GM18858 (cell line): ENCODE results near the gene TMEM270.
"Not testable (repeated sequence)": the region's sequence is repeated elsewhere in the genome, so short reads cannot be mapped to it uniquely, and the experiment has no call there.

Experiments
- ATAC-seq: cut with Tn5 transposase; IDR thresholded peaks from one replicate; pipeline ENCODE4 v1.9.1; 2021; ENCODE audit not compliant: unreplicated experiment

The TMEM270 gene

DNA sequence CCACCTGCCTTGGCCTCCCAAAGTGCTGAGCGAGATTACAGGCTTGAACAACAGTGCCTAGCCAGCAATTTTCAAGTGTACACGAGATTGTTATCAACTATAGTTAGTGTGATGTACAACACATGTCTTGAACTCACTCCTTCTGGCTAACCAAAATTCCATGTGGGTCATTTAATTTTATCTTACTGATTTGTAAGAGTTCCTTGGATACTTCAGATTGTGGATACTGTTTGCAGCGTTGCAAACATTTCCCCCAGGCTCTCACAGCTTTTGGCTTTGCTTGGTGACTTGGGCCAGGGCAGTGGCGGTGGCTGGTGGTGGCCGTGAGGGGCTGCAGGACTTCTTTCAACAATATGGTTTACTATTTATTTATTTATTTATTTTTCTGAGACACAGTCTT is 8.5 kb upstream of the TMEM270 start:
- ATAC-seq, result no peak

DNA sequence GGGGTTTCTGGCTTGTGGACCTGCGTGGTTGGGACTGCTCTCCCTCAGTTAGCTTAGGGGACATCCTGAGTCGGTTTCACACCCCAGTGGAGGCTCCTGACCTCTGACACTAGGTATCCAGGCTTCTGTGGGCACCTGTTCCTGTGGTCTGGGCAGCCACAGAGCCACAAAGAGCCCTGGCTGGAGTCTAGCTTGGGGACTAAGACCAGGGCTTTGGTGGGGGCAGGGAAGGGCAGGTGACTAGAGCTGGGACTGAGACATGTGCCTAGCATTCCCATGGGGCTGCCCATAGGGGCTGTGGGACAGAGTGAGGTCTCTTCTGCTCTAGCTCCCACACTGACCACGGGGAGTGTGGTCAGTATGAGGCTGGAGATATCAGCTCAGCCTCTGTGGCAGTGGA is 4.0 kb upstream of the TMEM270 start:
- ATAC-seq, result no peak

DNA sequence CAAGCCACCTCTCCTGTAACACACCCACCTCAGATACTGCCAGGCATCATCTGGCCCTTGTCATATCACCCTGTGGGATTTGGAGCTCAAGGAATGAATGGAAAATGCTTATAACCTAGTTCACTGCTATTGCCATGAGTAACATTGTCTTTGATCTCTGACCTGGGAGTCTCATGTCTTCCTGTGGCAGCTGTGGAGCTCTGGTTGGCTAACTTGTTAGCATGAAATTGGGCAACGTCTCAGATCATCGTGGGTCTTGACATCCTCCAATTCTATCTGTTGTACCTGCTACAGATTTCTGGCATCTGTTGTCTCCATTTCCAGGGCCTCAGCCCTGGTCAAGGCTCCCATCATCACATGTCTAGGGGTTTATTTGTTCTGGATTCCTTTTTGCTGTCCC is 2.2 kb upstream of the TMEM270 start:
- no peak for ATAC-seq

DNA sequence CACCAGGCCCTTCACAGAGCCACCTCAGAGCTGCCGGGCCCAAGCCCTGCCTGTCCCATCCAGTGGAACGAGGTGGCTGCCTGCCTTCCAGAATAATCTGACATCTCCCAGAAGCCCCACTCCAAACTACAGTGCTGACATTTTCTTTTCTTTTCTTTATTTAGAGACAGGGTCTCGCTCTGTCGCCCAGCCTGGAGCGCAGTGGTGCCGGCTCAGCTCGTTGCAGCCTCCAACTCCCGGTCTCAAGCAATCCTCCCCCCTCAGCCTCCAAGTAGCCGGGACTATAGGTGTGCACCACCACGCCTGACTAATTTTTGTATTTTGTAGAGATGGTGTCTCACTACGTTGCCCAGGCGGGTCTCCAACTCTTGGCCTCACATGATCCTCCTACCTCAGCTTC is 346 bp downstream of the TMEM270 start:
- no peak for ATAC-seq

DNA sequence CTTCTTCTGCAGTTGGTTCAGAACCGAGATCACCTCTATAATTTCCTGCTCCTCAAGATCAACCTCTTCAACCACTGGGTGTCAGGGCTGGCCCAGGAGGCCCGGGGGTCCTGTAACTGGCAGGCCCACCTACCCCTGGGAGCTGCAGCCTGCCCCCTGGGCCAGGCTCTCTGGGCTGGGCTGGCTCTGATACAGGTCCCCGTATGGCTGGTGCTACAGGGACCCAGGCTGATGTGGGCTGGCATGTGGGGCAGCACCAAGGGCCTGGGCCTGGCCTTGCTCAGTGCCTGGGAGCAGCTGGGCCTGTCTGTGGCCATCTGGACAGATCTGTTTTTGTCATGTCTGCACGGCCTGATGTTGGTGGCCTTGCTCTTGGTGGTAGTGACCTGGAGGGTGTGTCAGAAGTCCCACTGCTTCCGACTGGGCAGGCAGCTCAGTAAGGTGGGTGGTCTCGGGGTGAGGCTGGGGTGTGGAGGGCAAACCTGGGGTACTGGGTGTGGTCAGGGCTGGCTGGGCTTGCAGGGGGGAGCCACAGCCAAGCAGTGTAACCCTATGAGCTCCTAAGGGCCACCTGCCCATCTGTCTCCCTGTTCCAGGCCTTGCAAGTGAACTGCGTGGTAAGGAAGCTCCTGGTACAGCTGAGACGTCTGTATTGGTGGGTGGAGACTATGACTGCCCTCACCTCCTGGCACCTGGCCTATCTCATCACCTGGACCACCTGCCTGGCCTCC is 4.2 kb downstream of the TMEM270 start:
- ATAC-seq, result no peak

DNA sequence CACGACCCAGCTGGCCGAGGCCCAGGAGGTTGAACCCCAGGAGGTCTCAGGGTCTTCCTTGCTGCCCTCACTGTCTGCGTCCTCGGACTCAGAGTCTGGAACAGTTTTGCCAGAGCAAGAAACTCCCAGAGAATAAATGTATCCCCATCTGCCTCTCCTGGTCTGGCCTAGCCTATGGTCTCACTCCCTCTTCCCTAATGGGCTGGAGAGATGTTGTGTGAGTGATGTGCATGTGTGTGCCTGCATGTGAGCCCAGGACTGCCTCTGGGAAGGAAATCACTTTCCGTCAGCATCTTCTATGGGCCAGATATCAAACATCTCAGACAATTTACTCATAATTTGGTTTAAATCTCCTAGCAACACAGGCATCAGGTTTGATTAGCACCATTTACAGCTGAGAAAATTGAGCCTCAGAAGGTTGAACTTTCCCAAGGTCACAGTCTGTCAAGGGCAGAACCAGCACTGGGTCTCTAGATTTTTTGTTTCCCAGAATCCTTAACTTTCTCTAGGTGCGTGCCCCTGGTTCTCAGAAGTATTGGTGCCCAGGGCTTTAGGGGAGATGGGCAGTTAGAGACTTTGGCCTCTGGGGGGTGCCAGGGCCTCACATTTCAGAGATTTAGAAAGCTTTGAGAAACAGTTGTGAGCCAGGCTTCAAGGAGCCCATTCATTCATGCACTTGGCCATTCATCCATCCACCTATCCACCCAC is 4.9 kb downstream of the TMEM270 start:
- no peak for ATAC-seq

DNA sequence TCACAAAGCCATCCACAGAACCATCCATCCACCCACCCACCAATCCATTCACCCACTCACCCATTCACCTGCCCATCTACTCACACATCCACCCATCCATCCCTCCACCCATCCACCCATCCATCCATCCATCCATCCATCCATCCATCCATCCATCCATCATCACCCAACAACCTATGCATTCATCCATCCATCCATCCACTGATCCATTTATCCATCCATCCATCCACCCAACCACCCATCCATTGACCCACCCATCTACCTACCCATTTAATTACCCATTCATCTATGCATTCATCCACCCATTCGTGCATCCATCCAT is 5.4 kb downstream of the TMEM270 start:
- ATAC-seq, result no peak

DNA sequence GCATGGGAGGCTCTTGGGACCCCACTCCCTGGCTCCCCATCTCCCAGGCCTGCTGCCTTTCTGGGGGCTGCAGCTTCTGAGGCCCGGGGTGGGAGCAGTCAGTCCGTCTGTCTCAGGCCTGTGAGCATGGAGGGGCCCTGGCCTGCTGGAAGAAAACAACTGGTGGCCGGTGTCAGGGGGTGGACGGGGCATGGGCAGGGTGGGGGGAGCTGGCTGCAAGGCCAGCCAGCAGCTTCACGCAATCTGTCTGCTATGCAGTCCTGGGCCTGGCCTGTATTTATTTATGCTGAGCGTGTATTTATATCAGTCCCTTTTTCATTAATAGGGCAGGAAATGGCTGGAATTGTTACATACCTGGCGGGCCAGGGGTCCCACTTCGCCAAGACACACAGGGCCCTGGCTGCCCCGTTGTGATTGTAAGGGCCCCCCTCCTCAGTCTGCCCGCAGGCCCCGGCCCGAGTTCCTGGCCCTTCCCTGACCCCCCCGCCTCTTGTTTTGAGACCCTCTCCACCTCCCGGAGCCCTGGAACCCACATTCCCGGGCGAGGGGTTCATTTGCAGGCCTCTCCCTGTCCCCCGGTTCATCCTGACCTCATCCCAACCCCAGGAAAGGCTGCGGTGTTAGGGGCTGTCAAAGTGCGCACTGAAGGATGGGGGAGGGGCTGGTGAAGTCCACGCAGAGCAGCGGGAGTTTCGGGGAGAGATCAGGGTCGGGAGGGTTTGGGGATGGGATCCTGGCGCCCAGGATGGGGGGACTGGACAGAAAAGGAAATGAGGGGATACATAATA is 8.2 kb downstream of the TMEM270 start:
- no peak for ATAC-seq

DNA sequence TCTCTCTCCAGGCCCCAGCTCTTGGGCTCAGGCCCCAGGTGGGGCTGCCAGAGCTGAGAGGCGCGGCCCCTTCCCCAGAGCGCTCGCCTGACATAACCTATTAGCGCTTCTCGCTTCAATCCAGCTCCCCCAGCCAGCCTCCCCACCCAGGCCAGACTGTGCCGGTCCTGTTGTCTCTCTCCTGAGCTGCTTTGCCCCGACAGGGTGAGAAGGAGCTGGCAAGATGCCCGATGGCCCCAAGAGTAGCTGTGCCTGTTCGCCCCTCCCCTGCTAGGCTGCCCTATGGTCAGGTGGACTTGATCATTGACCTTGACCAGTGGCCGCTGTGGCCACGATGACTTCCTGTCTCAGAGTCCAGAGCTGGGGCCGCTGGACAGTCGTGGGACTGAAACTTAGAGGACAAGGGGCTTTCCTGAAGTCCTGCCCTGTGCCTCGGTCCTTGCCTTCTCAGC is 9.1 kb downstream of the TMEM270 start:
- no peak for ATAC-seq

DNA sequence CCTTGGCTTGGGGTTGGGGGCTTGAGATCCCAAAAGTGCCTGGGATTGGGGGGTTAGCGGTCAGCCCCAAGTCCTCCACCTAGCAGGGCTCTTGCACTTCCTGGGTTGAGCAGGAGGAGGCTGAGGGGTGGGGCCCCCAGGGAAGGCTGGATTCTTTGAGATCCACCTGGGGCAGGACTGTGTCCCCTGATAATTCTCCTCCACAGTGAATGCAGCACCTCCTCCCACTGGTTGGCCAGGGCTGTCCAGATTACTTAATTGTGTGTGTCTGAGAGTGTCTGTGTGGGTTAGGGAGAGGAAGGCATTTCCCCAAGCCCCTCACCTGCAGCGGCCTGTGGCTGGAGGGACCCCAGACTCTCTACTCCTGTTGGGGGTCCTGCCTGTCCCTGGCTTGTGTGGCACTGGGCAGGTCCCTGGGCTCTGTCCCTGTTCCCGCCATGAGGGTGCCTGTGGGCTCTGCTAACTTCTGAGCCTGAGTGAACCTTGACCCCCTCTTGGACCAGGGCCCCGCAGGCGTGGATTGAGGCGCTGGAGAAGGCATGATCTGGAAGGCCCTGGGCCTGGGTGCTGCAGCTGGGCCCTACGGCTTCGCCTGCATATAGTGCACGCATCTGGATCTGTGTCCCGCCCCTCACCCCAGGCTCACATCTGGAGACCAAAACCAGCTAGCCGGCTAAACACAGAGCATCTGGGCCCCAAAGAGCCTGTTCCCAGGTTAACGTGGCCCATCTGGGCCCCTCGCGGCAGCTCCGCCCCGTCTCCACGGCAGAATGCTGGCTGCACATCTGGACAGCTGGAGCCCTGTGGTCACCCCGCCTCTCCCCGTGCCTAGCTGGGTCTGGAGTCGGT is 10.4 kb downstream of the TMEM270 start:
- ATAC-seq, result no peak

DNA sequence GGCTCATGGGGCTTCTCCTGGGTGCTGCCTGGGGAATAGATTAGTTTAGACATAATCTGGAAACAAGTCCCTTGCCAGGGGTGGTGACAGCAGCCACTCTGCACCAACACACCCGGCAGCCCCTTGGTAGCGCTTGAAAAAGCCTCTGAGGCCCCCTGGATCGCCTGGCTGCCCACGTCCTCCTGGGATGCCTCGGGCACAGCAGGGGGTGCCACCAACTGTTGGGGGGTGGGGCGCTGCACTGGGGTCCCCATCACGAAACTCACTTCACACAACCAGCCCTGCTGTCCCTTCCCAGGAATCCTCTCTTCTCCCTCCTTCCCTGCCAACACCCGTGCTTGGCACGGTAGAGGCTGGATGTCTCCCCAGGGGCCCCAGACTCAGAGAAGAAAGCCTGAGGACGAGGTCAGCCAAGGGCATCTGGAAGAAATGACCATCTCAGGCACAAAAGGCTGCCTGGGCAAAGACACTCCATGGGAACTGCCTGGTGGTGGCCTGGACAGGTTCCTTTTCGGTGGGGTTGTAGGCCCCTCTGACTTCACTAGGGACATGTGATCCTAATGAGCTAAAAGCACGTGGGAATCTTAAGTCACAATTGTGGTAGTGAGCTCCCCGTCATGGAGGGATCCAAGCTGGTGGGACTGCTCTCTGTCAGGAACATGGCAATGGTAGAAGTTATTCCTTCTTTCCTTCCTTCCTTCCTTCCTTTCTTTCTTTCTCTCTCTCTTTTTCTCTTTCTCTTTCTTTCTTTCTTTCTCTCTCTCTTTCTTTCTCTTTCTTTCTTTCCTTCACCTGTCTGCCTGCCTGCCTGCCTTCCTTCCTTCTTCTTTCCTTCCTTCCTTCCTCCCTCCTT is 11.3 kb downstream of the TMEM270 start:
- no peak for ATAC-seq

DNA sequence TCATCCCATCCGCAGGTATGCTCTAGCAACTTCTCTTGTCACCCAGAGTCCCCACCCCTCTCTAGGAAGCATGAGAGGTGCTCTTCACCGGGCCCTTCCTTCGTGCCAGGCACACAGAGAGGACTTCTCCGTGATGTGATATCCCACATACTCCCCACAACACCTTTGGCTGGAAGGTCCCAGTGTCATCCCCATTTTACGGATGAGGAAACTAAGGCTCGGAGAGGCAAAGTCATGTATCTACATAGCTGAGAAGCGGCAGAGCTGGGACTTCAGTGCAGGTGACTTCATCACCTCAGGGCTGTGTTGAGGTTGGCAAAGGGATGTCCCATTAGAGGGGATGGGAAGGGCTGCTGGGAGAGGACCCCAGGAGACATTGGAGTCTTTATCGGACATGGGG is 15.4 kb downstream of the TMEM270 start:
- no peak for ATAC-seq

DNA sequence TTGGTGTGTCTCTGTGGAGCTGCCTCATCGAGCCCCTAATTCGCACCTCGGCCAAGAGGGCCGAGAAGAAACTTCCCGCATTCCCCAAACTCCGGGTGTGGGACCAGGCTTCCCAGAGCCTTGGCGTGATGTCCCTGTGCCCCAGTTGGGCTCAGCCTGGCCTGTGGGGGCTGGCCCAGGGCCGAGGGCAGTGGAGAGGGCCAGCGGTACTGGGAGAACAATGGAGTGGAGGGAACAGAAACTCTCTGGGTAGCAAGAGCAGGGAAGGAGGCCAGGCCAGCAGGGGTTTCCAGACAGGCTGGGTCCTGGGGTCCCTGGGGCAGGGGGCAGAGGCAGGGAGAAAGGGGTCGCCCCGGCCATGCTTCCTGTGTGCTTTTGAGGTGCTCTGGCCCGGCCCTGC is 16.0 kb downstream of the TMEM270 start:
- ATAC-seq, result no peak

DNA sequence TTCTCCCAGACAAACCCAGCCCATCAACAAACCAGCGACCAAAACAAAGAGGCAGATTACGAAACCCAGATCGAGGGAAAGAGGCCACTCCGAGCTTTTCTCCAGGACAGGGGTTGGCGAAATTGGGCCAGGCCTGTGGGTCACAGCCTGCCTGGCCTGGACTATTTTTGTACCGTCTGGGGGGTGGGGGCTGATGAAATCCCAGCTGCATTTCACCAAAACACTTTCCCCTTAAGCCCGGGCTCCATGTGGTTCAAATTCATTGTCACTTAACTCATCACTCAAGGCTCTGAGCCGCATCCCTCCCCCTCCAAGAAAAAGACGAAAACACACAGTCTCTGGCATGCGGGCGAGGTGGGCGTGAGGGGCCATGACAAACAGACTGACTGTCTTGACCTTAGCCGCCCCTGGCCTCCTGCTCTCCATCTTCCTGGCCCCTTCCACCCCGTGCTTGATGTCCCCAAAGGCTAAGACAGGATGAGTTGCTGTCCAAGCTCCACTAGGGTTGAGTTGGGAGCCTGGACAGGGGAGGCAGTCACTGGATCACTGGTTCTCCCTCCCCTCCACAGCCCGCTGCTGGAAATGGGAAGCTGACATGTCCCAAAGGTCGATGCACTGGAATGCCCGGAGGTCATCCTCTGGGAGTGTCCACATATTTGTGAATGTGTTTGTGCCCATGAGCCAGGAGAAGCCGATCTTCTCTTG is 19.2 kb downstream of the TMEM270 start:
- ATAC-seq, result no peak

DNA sequence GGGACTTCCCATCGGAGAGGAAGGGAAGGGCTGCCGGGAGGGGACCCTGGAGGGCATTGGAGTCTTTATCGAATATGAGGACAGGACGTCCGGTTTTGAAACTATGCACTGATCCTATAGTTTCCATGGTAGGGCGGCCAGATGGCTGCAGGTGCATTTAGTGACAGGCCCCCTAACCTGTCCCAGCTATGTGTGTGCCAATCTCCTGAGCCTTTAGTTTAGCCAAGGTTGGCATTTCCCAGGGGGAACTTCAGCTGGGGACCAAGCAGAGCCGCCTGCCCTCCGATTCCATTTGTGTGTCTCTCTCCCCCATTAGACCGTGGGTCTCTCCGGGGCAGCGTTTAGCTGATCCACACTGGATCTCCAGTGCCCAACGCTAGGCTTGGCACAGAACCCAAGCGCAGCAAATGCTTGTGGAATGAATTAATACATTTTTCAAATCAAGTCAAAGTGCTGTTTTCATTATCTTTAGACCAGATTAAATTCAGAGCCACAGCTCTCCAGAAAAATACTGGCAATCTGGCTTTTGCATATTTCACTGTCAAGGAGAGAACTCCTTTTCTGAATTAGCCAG is 19.9 kb downstream of the TMEM270 start:
- ATAC-seq, result no peak

DNA sequence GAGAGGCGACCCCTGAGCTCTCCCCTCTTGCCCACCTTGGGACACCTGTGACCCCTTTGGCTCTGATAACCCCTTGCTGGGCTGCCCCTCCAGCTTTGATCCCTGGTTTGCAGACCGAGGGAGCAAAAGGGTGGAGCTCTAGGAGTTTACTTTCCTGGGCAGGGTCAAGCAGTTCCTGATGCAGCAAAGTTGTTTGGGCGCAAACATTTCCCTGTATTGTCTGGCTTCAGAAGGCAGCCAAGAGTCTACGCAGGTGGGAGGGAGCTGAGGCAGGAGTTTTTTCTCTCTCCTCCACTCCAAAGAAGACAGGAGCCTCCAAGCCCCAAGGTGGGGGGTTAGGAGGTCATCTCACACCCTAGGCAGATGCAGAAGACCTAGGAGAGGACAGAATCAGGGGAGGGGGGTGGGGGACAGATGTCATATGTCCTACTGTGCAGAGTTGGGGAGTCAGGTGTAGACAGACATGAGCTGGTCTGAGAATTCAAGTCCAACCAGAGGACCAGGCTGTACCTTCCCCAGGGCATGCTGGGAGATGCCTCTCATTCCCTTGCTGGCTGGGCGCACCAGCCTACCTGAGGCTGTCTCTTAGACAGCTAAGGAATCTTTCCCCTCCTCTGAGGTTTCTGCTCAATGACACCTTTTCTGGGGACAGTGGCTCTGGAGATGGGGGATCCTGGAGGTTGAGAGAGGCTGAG is 20.5 kb downstream of the TMEM270 start:
- no peak for ATAC-seq

DNA sequence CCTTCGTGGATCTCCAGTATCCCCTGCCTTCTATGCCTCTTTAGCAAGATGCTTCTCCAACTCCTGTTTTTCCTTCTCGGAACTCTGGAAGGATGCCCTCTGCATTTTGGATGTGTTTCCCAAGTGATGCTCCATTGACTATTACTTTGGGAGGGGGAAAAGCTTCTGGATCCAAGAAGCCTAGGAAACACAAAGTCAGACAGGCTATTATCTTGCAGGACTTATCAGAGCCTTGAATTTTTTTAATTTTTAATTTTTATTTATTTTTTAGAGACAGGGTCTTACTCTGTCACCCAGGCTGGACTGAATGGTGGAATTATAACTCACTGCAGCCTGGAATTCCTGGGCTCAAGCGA is 21.1 kb downstream of the TMEM270 start:
- no peak for ATAC-seq

DNA sequence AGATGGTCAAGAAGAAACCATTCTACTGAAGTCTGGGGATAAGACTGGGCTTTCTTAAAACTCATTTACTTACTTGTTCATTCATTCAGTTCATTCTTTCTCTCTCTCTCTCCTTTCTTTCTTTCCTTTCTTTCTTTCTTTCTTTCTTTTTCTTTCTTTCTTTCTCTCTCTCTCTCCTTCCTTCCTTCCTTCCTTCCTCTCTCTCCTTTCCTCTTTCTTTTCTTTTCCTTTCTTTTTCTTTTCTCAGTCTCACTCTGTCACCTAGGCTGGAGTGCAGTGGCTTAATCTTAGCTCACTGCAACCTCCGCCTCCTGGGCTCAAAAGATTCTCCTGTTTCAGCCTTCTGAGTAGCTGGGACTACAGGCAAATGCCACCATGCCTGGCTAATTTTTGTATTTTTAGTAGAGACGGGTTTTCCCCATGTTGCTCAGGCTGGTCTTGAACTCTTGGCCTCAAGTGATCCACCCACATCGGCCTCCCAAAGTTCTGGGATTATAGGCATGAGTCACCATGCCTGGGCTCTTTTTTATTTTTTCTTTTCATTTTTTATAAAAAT is 24.0 kb downstream of the TMEM270 start:
- not testable (repeated sequence) for ATAC-seq
